ENCODE results near the gene PML. TPM values are rescaled to one million over a fixed set of nuclear protein-coding genes. Genes with fewer than 3 reads are reported as not detected.

PML gene
- total and polyA plus RNA-seq, 2 of the 4 experiments (the other 2 are of a cell fraction), result 8.8 to 22.6 TPM

DNA sequence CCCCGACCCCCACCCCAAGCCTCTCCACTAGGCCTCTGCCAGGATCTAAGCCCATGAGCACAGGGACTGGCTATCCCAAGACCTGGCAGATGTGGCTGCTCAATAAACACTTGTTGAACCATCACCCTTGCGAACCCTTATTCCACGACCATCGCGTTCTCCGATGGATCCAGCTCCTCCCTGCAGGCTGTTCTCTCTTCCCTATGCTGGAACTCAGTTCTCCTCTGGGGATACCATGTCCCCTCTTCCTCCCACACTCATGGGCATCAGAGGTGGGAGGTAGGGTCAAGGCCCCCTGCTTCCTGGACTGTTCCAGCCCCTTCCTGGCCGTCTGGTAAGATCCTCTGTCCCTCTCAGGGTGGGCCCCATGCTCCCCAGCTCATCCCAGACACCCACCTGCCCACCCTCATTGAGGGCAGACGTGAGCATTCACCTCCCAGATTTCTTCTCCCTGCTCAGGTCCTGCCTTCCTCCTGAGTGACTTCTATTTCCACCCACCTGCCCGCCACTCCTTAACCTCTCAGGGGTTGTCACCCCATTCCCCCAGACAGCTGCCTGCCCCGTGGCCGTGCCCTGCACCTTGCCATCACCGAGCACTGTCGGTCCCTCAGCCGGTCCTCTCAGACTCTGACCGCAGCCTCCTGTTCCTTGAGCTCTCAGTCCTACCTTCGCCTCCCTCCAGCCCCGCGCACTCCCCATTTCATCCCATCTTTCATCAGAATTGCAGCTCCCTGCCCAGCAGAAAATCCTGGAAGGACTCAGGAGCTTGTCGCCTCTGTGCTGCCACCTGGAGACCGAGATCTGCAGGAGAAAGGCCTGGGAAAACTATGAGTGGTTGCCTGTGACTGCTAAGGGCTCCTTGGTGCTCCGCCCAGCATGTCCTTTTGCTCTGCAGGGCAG, 42.0 kb downstream of the PML start (continued):
- TF ChIP-seq SMC3 (IDR thresholded peaks at IDR 0.05; ENCODE audit: low read depth, low read length), result peak; percentile 80

DNA sequence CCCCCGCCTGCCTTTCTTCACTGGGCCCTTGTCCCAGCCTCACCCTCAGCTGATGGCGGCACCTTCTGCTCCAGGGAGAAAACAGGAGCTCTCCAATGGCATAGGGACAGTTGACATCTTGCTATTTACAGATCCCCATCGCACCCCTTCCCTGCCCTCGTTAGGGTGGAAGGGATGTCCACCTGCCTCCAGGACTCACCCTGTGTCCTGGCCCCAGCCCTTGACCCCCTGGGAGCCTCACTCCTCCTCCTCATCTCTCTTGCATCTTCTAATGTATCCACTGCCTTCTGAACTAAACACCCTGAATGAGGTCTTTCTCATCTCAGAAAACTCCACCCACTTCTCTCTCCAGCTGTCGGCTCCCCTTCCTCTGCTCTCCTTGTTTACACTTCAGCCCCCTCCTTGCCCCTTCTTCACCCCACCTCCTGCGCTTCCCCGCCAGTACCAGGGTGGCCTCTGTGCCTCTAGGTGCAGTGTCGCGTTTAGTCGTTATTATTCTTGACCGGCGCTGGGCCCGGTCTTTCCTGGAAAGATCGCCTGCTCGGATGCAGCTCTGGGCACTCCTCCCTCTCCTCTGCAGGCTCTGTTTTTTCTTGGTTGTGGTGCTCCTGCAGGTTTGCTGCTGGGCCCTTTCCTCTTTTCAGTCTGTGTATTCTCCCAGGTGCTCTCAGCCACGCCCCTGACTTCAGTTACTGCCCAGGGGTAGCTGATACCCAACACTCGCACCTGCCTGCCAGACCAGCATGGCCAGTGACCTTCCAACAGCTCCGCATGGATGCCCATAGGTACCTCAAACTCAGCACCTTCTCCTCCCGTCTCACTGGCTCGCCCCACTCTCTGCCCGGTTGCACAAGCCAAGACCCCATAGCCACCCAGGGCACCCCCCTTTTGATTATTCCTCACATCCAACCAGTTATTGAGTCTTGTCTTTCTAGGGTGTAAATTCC, 42.9 kb downstream of the PML start:
- H4K8ac ChIP-seq (ENCODE audit: low read depth in 2 of 2, low read length in 2 of 2), result no peak overlapping the region
- ATAC-seq (ENCODE audit: low read depth), result no peak
- intact Hi-C loops (cut with micrococcal nuclease), result loop anchor here (1.0 kb wide), 1 partner anchor 64 kb away; no protein-coding TSS in a partner anchor

More for the DNA sequence above, 42.9 kb downstream of the PML start:
- no peak for DNase-seq
- BruUV-seq (replicated peaks), result no TSS peak
- H4K5ac ChIP-seq (ENCODE audit: low read depth, low read length), result no peak overlapping the region
- in situ Hi-C loops (cut with MboI; ENCODE audit: low sequenced_read_pairs) (loop anchor here (5.0 kb wide), 1 partner anchor 45 kb away; the partner anchor contains the start of genes PML and STOML1), dilution Hi-C loops (cut with HindIII; ENCODE audit: low sequenced_read_pairs, unreplicated experiment) (no loop called here)
- no peak overlapping the region for H3K18ac ChIP-seq (ENCODE audit: low read depth, low read length)
- H2AFZ ChIP-seq (replicated peaks; ENCODE audit: low read length, poor library complexity), result no peak overlapping the region
- H3K79me1 ChIP-seq (ENCODE audit: low read depth in 1 of 2, low read length in 2 of 2), result peaks cover 2 to 17% of the 10 kb centered on the region in 2 experiments; a peak in 2 of 4 replicates
- H2BK120ac ChIP-seq (ENCODE audit: low read depth, low read length), result no peak overlapping the region; the same call in 1 of the 2 replicates
- no peak overlapping the region for H2BK15ac ChIP-seq (ENCODE audit: low read depth, low read length)
- H2BK5ac ChIP-seq (ENCODE audit: low read depth, low read length, poor library complexity, severe bottlenecking), result no peak overlapping the region
- no peak overlapping the region for H2AK9ac ChIP-seq (replicated peaks; ENCODE audit: low read depth, low read length, poor library complexity)
- H3K36me3 ChIP-seq (ENCODE audit: control insufficient read depth, insufficient read depth, low read length), result peaks cover 39% of the 10 kb centered on the region
- peaks cover 30% of the 10 kb centered on the region for H3K4me1 ChIP-seq (ENCODE audit: control insufficient read depth, insufficient read depth, low read length)
- CTCF ChIA-PET, result interaction anchor here (0.8 to 2.4 kb wide), 3 partner anchors 40 to 69 kb away, joined by 3 to 9 read pairs (median 3); no protein-coding TSS in a partner anchor
- H4K91ac ChIP-seq (ENCODE audit: insufficient read depth, low read depth, low read length), result no peak overlapping the region; the same call in 1 of the 2 replicates
- no peak overlapping the region for H3K23ac ChIP-seq (ENCODE audit: low read depth, low read length)
- no peak overlapping the region for H3K14ac ChIP-seq (replicated peaks; ENCODE audit: low read depth, low read length)
- no peaks in the 10 kb centered on the region for H3K27me3 ChIP-seq (ENCODE audit: control insufficient read depth, insufficient read depth, low read length)
- H3K27ac ChIP-seq (ENCODE audit: insufficient read depth, low read length), result no peak overlapping the region
- TF ChIP-seq NFE2L2 (IDR thresholded peaks at IDR 0.05; ENCODE audit: low read depth, low read length) (no peak), BHLHE40 (IDR thresholded peaks at IDR 0.05; ENCODE audit: low read depth, low read length) (no peak), FOS (IDR thresholded peaks at IDR 0.05; ENCODE audit: low read depth, low read length) (no peak), MXI1 (IDR thresholded peaks at IDR 0.05; ENCODE audit: borderline replicate concordance, low read depth, low read length) (no peak), SMC3 (IDR thresholded peaks at IDR 0.05; ENCODE audit: low read depth, low read length) (no peak), RAD21 (IDR thresholded peaks at IDR 0.05; ENCODE audit: low read length) (no peak), RFX5 (IDR thresholded peaks at IDR 0.05; ENCODE audit: low read depth, low read length) (no peak), MAZ (IDR thresholded peaks at IDR 0.05; ENCODE audit: borderline replicate concordance, low read depth, low read length) (no peak)
- TF ChIP-seq, protein P1, sequence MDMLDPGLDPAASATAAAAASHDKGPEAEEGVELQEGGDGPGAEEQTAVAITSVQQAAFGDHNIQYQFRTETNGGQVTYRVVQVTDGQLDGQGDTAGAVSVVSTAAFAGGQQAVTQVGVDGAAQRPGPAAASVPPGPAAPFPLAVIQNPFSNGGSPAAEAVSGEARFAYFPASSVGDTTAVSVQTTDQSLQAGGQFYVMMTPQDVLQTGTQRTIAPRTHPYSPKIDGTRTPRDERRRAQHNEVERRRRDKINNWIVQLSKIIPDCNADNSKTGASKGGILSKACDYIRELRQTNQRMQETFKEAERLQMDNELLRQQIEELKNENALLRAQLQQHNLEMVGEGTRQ (IDR thresholded peaks at IDR 0.05; ENCODE audit: low read depth, low read length), result no peak
- 72% methylated on average over 13 of the region's 21 CpGs; no CpG with 5 or more reads in 1 of the 2 experiments for WGBS, 2 experiments (ENCODE audit: extremely low coverage in 2 of 2, insufficient read length in 1 of 2)
- H3K9me1 ChIP-seq (ENCODE audit: insufficient read depth, low read length), result peaks cover 25% of the 10 kb centered on the region
- H2AK5ac ChIP-seq (ENCODE audit: low read depth, low read length), result peak overlapping the region; percentile 20
- H3K56ac ChIP-seq (ENCODE audit: extremely low read depth, insufficient read depth, low read length), result no peak overlapping the region
- peak overlapping the region; percentile 27; the same call in 1 of the 2 replicates for H3K4ac ChIP-seq (ENCODE audit: low read depth, low read length)
- no peak overlapping the region for H3K4me2 ChIP-seq (ENCODE audit: low read depth, low read length)
- H3K9me3 ChIP-seq (ENCODE audit: control insufficient read depth, insufficient read depth, low read length), result no peaks in the 10 kb centered on the region
- no peak overlapping the region for H3K9ac ChIP-seq (ENCODE audit: low read depth, low read length)
- no peak overlapping the region for H2BK20ac ChIP-seq (ENCODE audit: low read depth, low read length)
- POLR2A ChIA-PET (ENCODE audit: unreplicated experiment), result interaction anchor here (0.5 kb wide), 1 partner anchor 27 kb away, joined by 6 read pairs; no protein-coding TSS in a partner anchor
- H4K20me1 ChIP-seq (ENCODE audit: insufficient read depth, low read length), result no peaks in the 10 kb centered on the region
- no peak overlapping the region for H3K4me3 ChIP-seq (ENCODE audit: insufficient read depth, low read depth, low read length)

Measured in IMR-90 (cell line).